K562 (cell line): ENCODE data around the gene TMEM163. TPM values are rescaled to one million over a fixed set of nuclear protein-coding genes. Genes with fewer than 3 reads are reported as not detected.

Source experiments
- ADNP ChIP-seq: fragments of 200-800 bp; sonication (Bioruptor generic); IDR thresholded peaks from 2 replicates; pipeline ENCODE4 v1.6.1; 2016; ENCODE audit warnings: missing genetic modification characterization, missing compliant biosample characterization
- ARID1B ChIP-seq: fragments of 450-650 bp; IDR thresholded peaks from 2 replicates; pipeline ENCODE4 v1.6.1; 2016; ENCODE audit warnings: antibody characterized with exemption, mild to moderate bottlenecking, inconsistent platforms
- BRCA1 ChIP-seq, 2 experiments: fragments of 450-650 bp in 1 of 2; sonication (generic) in 1 of 2; formaldehyde crosslinking in 1 of 2; IDR thresholded peaks; 2 replicates each; pipeline versions ENCODE4 v1.5.0 to v1.6.1; 2017 to 2020; ENCODE audit warnings: mild to moderate bottlenecking in 1 of 2, missing genetic modification reagents in 1 of 2
- ELF4 ChIP-seq: fragments of 450-650 bp; formaldehyde crosslinking; IDR thresholded peaks from 2 replicates; pipeline ENCODE4 v1.4.0; 2022; ENCODE audit warnings: missing genetic modification characterization
- HDAC6 ChIP-seq: IDR thresholded peaks from 2 replicates; pipeline ENCODE4 v1.6.1; 2012; ENCODE audit warnings: low read depth, mild to moderate bottlenecking, control low read depth, inconsistent platforms, low read length, moderate library complexity
- SMARCA5 ChIP-seq: fragments of 450-650 bp; IDR thresholded peaks from 2 replicates; pipeline ENCODE4 v1.6.1; 2016
- polyA plus RNA-seq, 8 experiments: library from polyadenylated mRNA; depleted of rRNA in 4 of 8; stranded (reverse) in 5 of 8; unstranded in 3 of 8; fragments of >200 nt; fragmentation: Nextera tagmentation in 2 of 8; fragmentation: Illumina TruSeq in 1 of 8; extraction: Ambion mirVana in 2 of 8; extraction: Trizol in 1 of 8; gene quantifications; 2 replicates each; pipeline versions ENCODE4 v1.2.1 to v1.2.3, GENCODE V29; 2011 to 2014; ENCODE audit warnings: inconsistent platforms in 1 of 8, missing spikeins in 1 of 8
- total RNA-seq, 7 experiments: library from RNA; depleted of rRNA in 6 of 7; stranded (reverse); fragments of >200 nt in 6 of 7; fragmentation: Illumina TruSeq in 2 of 7; extraction: Trizol in 2 of 7; gene quantifications; 2 replicates each; pipeline versions ENCODE4 v1.2.1 to v1.2.3, GENCODE V29; 2011 to 2021; ENCODE audit warnings: low replicate concordance in 1 of 7
- TF ChIP-seq, protein P1 (sequence below): sonication (generic); formaldehyde crosslinking; IDR thresholded peaks from 2 replicates; pipeline ENCODE4 v1.8.0; 2023; ENCODE audit warnings: mild to moderate bottlenecking, missing genetic modification reagents
- TF ChIP-seq, protein P2 (sequence below): fragments of 450-650 bp; IDR thresholded peaks from 2 replicates; pipeline ENCODE4 v1.6.1; 2017; ENCODE audit warnings: antibody characterized with exemption
- TF ChIP-seq, protein P3 (sequence below): sonication (generic); formaldehyde crosslinking; IDR thresholded peaks from 2 replicates; pipeline ENCODE4 v1.8.0; 2022; ENCODE audit warnings: mild to moderate bottlenecking, missing genetic modification reagents
- TF ChIP-seq, protein P4 (sequence below), 2 experiments: fragments of 450-650 bp; IDR thresholded peaks; 2 replicates each; pipeline ENCODE4 v1.6.1; 2016; ENCODE audit warnings: mild to moderate bottlenecking in 2 of 2, borderline replicate concordance in 1 of 2, low read depth in 1 of 2, moderate library complexity in 1 of 2

The TMEM163 gene
- total and polyA plus RNA-seq, 9 of the 15 experiments (the other 6 are each of a cell fraction or from before 2014, with no cell fraction given), result 0.04 to 0.68 (median 0.16) TPM; not detected in 3

DNA sequence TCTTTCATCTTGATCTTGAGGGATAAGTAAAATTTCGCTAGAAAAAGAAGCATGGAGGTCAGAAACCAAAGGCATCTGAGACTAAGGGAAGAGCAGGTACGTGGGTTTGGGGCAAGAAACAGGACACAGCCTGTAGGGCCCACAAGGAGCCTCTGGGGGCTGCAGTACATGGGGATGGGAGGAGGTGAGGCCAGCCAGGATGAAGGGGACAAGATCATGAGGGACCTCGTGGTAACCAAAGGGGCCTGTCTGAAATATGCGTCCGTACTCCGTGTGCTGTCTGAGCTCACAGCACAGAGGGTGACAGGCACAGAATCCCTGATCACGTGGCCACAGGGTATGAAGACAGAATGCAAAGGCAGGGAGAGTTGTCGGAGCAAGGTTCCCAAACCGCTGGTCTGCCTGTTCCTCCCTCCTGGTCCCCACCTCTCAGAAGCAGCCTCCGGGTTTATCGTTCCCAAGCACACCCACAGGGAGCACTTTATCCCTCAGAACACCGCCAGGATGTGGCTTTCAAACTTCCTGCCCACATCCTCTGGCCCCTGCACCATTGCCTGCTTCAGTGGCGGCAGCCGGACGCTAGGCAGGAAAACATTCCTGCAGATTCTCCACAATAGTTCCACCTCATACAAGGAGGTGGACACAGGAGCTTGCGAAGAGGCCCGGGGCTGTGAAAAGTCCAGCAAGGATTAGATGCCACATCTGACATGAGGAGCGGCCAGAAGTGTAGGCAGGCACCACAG is 12.0 kb downstream of the TMEM163 start (continued):
- TF ChIP-seq, protein P1, sequence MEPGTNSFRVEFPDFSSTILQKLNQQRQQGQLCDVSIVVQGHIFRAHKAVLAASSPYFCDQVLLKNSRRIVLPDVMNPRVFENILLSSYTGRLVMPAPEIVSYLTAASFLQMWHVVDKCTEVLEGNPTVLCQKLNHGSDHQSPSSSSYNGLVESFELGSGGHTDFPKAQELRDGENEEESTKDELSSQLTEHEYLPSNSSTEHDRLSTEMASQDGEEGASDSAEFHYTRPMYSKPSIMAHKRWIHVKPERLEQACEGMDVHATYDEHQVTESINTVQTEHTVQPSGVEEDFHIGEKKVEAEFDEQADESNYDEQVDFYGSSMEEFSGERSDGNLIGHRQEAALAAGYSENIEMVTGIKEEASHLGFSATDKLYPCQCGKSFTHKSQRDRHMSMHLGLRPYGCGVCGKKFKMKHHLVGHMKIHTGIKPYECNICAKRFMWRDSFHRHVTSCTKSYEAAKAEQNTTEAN (CRISPR knock-in tag), result 0 out of 2 replicates have a peak, but pooled peaks have one; percentile 43
- TF ChIP-seq ARID1B (peak; percentile 74; the same call in 1 of the 2 replicates), ELF4 (CRISPR knock-in tag) (no peak), BRCA1 (IDR thresholded peaks at IDR 0.05) (no peak), BRCA1 (CRISPR knock-in tag; IDR thresholded peaks at IDR 0.05) (no peak), SMARCA5 (no peak), HDAC6 (no peak), ADNP (tag) (no peak)
- TF ChIP-seq, protein P2, sequence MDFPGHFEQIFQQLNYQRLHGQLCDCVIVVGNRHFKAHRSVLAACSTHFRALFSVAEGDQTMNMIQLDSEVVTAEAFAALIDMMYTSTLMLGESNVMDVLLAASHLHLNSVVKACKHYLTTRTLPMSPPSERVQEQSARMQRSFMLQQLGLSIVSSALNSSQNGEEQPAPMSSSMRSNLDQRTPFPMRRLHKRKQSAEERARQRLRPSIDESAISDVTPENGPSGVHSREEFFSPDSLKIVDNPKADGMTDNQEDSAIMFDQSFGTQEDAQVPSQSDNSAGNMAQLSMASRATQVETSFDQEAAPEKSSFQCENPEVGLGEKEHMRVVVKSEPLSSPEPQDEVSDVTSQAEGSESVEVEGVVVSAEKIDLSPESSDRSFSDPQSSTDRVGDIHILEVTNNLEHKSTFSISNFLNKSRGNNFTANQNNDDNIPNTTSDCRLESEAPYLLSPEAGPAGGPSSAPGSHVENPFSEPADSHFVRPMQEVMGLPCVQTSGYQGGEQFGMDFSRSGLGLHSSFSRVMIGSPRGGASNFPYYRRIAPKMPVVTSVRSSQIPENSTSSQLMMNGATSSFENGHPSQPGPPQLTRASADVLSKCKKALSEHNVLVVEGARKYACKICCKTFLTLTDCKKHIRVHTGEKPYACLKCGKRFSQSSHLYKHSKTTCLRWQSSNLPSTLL, result no peak
- TF ChIP-seq, protein P3, sequence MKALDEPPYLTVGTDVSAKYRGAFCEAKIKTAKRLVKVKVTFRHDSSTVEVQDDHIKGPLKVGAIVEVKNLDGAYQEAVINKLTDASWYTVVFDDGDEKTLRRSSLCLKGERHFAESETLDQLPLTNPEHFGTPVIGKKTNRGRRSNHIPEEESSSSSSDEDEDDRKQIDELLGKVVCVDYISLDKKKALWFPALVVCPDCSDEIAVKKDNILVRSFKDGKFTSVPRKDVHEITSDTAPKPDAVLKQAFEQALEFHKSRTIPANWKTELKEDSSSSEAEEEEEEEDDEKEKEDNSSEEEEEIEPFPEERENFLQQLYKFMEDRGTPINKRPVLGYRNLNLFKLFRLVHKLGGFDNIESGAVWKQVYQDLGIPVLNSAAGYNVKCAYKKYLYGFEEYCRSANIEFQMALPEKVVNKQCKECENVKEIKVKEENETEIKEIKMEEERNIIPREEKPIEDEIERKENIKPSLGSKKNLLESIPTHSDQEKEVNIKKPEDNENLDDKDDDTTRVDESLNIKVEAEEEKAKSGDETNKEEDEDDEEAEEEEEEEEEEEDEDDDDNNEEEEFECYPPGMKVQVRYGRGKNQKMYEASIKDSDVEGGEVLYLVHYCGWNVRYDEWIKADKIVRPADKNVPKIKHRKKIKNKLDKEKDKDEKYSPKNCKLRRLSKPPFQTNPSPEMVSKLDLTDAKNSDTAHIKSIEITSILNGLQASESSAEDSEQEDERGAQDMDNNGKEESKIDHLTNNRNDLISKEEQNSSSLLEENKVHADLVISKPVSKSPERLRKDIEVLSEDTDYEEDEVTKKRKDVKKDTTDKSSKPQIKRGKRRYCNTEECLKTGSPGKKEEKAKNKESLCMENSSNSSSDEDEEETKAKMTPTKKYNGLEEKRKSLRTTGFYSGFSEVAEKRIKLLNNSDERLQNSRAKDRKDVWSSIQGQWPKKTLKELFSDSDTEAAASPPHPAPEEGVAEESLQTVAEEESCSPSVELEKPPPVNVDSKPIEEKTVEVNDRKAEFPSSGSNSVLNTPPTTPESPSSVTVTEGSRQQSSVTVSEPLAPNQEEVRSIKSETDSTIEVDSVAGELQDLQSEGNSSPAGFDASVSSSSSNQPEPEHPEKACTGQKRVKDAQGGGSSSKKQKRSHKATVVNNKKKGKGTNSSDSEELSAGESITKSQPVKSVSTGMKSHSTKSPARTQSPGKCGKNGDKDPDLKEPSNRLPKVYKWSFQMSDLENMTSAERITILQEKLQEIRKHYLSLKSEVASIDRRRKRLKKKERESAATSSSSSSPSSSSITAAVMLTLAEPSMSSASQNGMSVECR, result peak; percentile 42
- TF ChIP-seq, protein P4, sequence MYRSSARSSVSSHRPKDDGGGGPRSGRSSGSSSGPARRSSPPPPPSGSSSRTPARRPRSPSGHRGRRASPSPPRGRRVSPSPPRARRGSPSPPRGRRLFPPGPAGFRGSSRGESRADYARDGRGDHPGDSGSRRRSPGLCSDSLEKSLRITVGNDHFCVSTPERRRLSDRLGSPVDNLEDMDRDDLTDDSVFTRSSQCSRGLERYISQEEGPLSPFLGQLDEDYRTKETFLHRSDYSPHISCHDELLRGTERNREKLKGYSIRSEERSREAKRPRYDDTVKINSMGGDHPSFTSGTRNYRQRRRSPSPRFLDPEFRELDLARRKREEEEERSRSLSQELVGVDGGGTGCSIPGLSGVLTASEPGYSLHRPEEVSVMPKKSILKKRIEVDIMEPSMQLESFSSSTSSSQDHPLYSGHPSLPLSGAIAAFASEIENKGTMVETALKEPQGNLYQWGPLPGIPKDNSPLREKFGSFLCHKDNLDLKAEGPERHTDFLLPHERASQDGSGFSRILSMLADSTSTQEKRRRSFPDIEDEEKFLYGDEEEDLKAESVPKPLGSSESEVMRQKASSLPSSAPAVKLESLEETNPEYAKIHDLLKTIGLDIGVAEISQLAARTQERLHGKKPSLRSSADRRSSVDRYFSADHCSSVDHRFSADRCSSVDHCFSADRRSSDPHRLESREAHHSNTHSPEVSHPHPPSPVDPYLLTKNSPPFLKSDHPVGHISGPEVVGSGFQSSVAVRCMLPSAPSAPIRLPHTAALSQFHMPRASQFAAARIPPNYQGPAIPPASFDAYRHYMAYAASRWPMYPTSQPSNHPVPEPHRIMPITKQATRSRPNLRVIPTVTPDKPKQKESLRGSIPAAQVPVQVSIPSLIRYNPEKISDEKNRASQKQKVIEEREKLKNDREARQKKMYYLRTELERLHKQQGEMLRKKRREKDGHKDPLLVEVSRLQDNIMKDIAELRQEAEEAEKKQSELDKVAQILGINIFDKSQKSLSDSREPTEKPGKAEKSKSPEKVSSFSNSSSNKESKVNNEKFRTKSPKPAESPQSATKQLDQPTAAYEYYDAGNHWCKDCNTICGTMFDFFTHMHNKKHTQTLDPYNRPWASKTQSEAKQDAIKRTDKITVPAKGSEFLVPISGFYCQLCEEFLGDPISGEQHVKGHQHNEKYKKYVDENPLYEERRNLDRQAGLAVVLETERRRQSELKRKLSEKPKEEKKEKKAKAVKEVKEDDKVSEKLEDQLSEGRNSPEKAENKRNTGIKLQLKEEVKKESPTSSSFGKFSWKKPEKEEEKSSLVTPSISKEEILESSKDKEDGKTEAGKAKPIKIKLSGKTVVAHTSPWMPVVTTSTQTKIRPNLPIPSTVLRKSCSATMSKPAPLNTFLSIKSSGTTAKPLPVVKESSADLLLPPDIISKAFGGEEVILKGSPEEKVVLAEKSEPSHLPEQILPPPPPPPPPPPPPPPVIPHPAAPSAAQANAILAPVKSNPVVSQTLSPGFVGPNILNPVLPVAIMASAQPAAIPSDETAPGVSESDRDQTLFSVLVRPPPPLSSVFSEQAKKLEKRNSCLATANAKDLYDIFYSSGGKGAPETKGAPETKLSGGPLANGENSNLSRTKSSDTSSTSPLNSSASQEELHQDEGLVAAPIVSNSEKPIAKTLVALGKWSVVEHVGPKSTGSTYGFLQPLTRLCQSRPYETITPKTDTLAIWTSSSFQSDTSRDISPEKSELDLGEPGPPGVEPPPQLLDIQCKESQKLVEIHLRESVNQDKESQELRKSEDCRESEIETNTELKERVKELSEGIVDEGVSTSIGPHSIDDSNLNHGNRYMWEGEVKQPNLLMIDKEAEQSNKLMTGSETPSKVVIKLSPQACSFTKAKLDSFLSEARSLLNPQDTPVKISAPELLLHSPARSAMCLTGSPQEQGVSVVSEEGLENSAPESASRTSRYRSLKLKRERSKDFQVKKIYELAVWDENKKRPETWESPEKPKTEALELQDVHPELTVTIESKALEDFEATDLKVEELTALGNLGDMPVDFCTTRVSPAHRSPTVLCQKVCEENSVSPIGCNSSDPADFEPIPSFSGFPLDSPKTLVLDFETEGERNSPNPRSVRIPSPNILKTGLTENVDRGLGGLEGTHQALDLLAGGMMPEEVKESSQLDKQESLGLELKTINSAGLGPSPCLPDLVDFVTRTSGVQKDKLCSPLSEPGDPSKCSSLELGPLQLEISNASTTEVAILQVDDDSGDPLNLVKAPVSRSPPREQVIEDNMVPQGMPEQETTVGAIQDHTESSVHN (IDR thresholded peaks at IDR 0.05; ENCODE audit: borderline replicate concordance in 1 of 2, low read depth in 1 of 2), result no peak
